Upper lobe of left lung (tissue), 4 donors: Measurements from ENCODE around the gene ODAD3.

ENCODE experiments used
- CTCF ChIP-seq, 6 experiments: fragments of 450-650 bp in 4 of 6; fragments of 200-600 bp in 2 of 6; sonication (generic) in 2 of 6; IDR thresholded peaks; one replicate each; pipeline ENCODE4 v1.5.1; 2016 to 2019; ENCODE audit warnings: antibody characterized with exemption in 6 of 6
- EP300 ChIP-seq, 4 donors: sonication (generic); formaldehyde crosslinking; IDR thresholded peaks; one replicate each; pipeline ENCODE4 v1.5.1; 2017; ENCODE audit warnings: antibody characterized with exemption in 4 of 4, control low read depth in 2 of 4
- POLR2A ChIP-seq, 4 donors: fragments of 450-650 bp; IDR thresholded peaks; one replicate each; pipeline ENCODE4 v1.5.1; 2016 to 2017; ENCODE audit warnings: antibody characterized with exemption in 4 of 4, mild to moderate bottlenecking in 2 of 4
- POLR2AphosphoS5 ChIP-seq, 2 donors: sonication (generic); formaldehyde crosslinking; IDR thresholded peaks; one replicate each; pipeline ENCODE4 v1.5.1; 2017; ENCODE audit warnings: antibody characterized with exemption in 2 of 2

- TF ChIP-seq POLR2AphosphoS5 (IDR thresholded peaks at IDR 0.05) (no peak), CTCF (IDR thresholded peaks at IDR 0.05) (no peak), POLR2A (IDR thresholded peaks at IDR 0.05) (no peak), EP300 (IDR thresholded peaks at IDR 0.05) (no peak)
Measured at GRCh38 chr19:11425719-11426457, 9.0 kb downstream of the ODAD3 start.
